ENCODE data around the gene PGD. TPM values are rescaled to one million over a fixed set of nuclear protein-coding genes. Genes with fewer than 3 reads are reported as not detected.
A peak's percentile ranks its signal among the peaks of the same experiment; 100 is the strongest.

The PGD gene
- 137 TPM for polyA plus RNA-seq (2012; ENCODE audit: insufficient read depth, insufficient read length, low read depth)

- no peaks in the 10 kb centered on the region for H3K9me3 ChIP-seq
- H3K4me3 ChIP-seq (ENCODE audit: low read depth, low read length), result peak within 1 kb of the TSS; percentile 72
- H3K27me3 ChIP-seq, result no peaks in the 10 kb centered on the region
- TF ChIP-seq CTCF (IDR thresholded peaks at IDR 0.05; ENCODE audit: low read depth, low read length), result no peak
- H3K36me3 ChIP-seq, result peaks cover 4% of the 10 kb centered on the region
- H3K4me1 ChIP-seq, result no peaks in the 10 kb centered on the region
- DNase-seq, result peak; percentile 96
Measured at GRCh38 chr1:10398734-10399443, at the start of gene PGD. Gene PGD, plus strand, starts transcription at chr1:10399064. Its CDS starts 54 bp downstream, at chr1:10399118.

- Histone ChIP-seq H3K4me1 (no peaks in the 10 kb centered on the region), H3K4me3 (ENCODE audit: low read depth, low read length) (no peak overlapping the region), H3K27me3 (no peaks in the 10 kb centered on the region), H3K9me3 (no peaks in the 10 kb centered on the region), H3K36me3 (no peaks in the 10 kb centered on the region)
- DNase-seq, result no peak
- no peak for TF ChIP-seq CTCF (IDR thresholded peaks at IDR 0.05; ENCODE audit: low read depth, low read length)
Measured at GRCh38 chr1:10353282-10353681, 45.6 kb upstream of the PGD start.

GRCh38 chr1:10353693-10354092 lies 45.2 kb upstream of the PGD start:
- H3K27me3 ChIP-seq, result no peaks in the 10 kb centered on the region
- no peak for TF ChIP-seq CTCF (IDR thresholded peaks at IDR 0.05; ENCODE audit: low read depth, low read length)
- H3K9me3 ChIP-seq, result no peaks in the 10 kb centered on the region
- no peak for DNase-seq
- H3K36me3 ChIP-seq, result no peaks in the 10 kb centered on the region
- no peaks in the 10 kb centered on the region for H3K4me1 ChIP-seq
- H3K4me3 ChIP-seq (ENCODE audit: low read depth, low read length), result no peak overlapping the region

GRCh38 chr1:10360045-10360444 lies 38.8 kb upstream of the PGD start:
- no peak for DNase-seq
- no peak overlapping the region for H3K4me3 ChIP-seq (ENCODE audit: low read depth, low read length)
- H3K27me3 ChIP-seq, result no peaks in the 10 kb centered on the region
- H3K36me3 ChIP-seq, result no peaks in the 10 kb centered on the region
- TF ChIP-seq CTCF (IDR thresholded peaks at IDR 0.05; ENCODE audit: low read depth, low read length), result no peak
- no peaks in the 10 kb centered on the region for H3K4me1 ChIP-seq
- H3K9me3 ChIP-seq, result no peaks in the 10 kb centered on the region

- no peaks in the 10 kb centered on the region for H3K4me1 ChIP-seq
- no peak overlapping the region for H3K4me3 ChIP-seq (ENCODE audit: low read depth, low read length)
- no peak for TF ChIP-seq CTCF (IDR thresholded peaks at IDR 0.05; ENCODE audit: low read depth, low read length)
- H3K9me3 ChIP-seq, result no peaks in the 10 kb centered on the region
- H3K27me3 ChIP-seq, result no peaks in the 10 kb centered on the region
- no peak for DNase-seq
- no peaks in the 10 kb centered on the region for H3K36me3 ChIP-seq
Measured at GRCh38 chr1:10361515-10361914, 37.3 kb upstream of the PGD start.

GRCh38 chr1:10368194-10368593 lies 30.7 kb upstream of the PGD start:
- H3K36me3 ChIP-seq, result no peaks in the 10 kb centered on the region
- H3K4me3 ChIP-seq (ENCODE audit: low read depth, low read length), result no peak overlapping the region
- DNase-seq, result no peak
- no peaks in the 10 kb centered on the region for H3K27me3 ChIP-seq
- no peaks in the 10 kb centered on the region for H3K4me1 ChIP-seq
- no peak for TF ChIP-seq CTCF (IDR thresholded peaks at IDR 0.05; ENCODE audit: low read depth, low read length)
- no peaks in the 10 kb centered on the region for H3K9me3 ChIP-seq
